Measurements from ENCODE around the gene SLC2A9. TPM values are rescaled to one million over a fixed set of nuclear protein-coding genes. Genes with fewer than 3 reads are reported as not detected.

The SLC2A9 gene
- total RNA-seq, 2 donors from 2014 or later: 1.6 to 8.6 TPM

DNA sequence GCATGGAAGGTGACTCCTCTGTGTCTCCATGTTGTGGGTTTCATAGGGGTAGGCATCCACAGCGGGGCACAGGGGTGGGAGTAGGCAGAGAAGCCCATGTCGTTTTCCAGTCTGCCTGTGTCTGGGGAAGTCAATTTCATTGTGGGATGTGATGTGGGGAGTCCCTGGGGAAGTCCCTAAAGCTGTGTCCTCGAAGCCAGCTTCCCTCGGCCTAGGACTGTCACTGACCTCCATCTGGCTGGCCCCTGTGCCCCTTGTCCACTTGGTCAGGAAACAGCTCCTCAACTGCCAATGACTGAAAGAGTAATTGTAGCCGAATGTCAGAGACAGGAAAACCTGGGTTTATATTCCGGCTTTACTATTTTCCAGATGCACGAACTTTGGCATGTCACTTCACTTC, 130.2 kb downstream of the SLC2A9 start:
- no peak for ATAC-seq
- H3K36me3 ChIP-seq (replicated peaks in 1 of 2; ENCODE audit: insufficient read depth in 1 of 2, low read depth in 2 of 2): no peaks in the 10 kb centered on the region
- DNase-seq: no peak
- 44 to 51% methylated on average over 6 to 7 of the region's 7 CpGs for WGBS, 2 donors
- H3K27me3 ChIP-seq: no peaks in the 10 kb centered on the region
- intact Hi-C loops (cut with DNase I): no loop called here
- no peak overlapping the region for H3K4me3 ChIP-seq
- no peak for TF ChIP-seq POLR2A (IDR thresholded peaks at IDR 0.05)
- TF ChIP-seq, protein P1, sequence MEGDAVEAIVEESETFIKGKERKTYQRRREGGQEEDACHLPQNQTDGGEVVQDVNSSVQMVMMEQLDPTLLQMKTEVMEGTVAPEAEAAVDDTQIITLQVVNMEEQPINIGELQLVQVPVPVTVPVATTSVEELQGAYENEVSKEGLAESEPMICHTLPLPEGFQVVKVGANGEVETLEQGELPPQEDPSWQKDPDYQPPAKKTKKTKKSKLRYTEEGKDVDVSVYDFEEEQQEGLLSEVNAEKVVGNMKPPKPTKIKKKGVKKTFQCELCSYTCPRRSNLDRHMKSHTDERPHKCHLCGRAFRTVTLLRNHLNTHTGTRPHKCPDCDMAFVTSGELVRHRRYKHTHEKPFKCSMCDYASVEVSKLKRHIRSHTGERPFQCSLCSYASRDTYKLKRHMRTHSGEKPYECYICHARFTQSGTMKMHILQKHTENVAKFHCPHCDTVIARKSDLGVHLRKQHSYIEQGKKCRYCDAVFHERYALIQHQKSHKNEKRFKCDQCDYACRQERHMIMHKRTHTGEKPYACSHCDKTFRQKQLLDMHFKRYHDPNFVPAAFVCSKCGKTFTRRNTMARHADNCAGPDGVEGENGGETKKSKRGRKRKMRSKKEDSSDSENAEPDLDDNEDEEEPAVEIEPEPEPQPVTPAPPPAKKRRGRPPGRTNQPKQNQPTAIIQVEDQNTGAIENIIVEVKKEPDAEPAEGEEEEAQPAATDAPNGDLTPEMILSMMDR (IDR thresholded peaks at IDR 0.05): no peak
- H3K9me3 ChIP-seq: no peaks in the 10 kb centered on the region
- no peaks in the 10 kb centered on the region for H3K4me1 ChIP-seq
- no peak overlapping the region for H3K27ac ChIP-seq

DNA sequence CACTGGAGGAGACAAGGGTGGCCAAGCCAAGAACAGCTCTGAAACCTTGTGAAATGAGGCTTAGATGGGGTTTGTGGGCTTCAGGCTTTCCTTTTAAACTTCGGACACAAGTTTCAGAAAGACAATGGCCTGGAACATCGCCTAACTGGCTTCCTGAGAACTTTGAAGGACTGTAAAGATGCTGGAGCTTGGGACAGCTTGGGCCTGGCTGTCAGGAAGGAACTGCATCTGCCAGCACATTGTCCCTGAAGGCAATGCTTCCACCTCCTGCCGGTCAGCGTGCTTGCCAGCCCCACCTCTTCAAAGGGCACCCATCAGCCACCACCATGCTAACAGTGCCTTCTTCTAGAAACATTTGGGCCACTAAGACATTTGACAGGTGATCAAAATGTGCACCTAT, 132.0 kb downstream of the SLC2A9 start:
- Histone ChIP-seq H3K27me3 (no peaks in the 10 kb centered on the region), H3K36me3 (replicated peaks in 1 of 2; ENCODE audit: insufficient read depth in 1 of 2, low read depth in 2 of 2) (no peaks in the 10 kb centered on the region), H3K27ac (no peak overlapping the region), H3K4me1 (no peaks in the 10 kb centered on the region), H3K9me3 (no peaks in the 10 kb centered on the region), H3K4me3 (no peak overlapping the region)
- TF ChIP-seq POLR2A (IDR thresholded peaks at IDR 0.05): no peak
- intact Hi-C loops (cut with DNase I): no loop called here
- 65 to 67% methylated on average over 4 of the region's 4 CpGs for WGBS, 2 donors
- ATAC-seq (no peak), DNase-seq (no peak)

DNA sequence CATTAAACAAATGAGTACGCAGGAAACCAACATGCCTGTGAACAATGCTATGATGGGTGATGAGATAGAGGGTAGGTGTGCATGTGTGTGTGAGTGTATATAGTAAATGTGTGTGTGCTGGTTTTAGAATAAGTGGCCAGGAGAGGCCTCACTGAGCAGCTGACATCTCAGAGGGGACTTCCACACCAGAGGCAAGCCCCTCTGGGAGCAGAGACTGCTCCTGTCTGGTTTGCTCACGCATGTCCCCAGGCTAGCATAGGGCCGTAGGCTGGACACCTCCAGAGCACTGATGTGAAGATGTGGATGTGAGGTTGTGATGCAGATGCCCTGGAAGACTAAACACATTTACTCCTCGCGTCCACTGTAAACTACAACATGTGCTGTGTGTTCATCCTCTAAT, 135.3 kb downstream of the SLC2A9 start:
- no peak for DNase-seq

DNA sequence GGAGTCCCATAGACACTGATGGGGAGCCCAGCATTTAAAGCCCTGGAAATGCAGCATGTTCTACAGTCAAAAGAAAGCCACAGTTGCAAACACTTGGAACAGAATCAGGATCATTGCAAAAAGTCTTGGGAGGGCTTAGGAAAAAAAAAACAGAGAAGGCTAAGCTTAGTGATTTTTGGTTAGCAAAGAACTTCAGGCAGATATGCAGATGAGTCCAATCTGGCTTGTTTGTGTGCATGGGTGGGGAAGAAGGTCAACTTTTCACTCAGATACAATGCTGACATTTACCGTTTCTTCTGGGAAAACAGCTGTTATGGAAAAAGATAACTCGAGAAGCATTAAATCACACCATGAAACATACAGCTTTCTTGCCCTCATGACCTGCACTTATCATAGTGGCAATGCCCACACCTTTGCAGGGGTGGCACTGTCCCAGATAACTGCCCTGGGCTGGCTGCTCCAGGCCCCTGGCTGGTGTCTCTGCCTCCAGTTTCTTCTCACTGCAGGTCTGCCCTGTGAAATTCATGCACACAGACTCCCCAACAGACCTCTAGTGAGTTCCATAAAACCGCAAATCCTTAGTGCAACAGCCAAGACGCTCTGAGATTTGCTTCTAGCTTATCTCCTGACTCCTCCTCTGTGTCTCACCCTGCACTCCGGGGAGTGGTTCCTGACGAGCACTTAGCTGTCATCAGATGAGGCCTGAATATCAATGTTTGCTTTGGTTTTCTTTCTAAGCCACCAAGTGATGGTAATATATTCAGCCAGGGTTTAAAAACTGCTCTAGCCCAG, 140.7 kb downstream of the SLC2A9 start:
- intact Hi-C loops (cut with DNase I): no loop called here
- ATAC-seq (no peak), DNase-seq (peak in 1 of 4 donors; percentile 4)
- Histone ChIP-seq H3K27me3 (no peaks in the 10 kb centered on the region), H3K4me1 (no peaks in the 10 kb centered on the region), H3K36me3 (replicated peaks in 1 of 2; ENCODE audit: insufficient read depth in 1 of 2, low read depth in 2 of 2) (no peaks in the 10 kb centered on the region), H3K9me3 (no peaks in the 10 kb centered on the region), H3K4me3 (no peak overlapping the region), H3K27ac (no peak overlapping the region)
- 42 to 45% methylated on average over 6 of the region's 6 CpGs for WGBS, 2 donors
- no peak for TF ChIP-seq POLR2A (IDR thresholded peaks at IDR 0.05)
- TF ChIP-seq, protein P1 (IDR thresholded peaks at IDR 0.05): no peak

More for the DNA sequence above, 135.3 kb downstream of the SLC2A9 start:
- Histone ChIP-seq H3K4me1 (no peaks in the 10 kb centered on the region), H3K27me3 (no peaks in the 10 kb centered on the region), H3K9me3 (no peaks in the 10 kb centered on the region), H3K36me3 (replicated peaks in 1 of 2; ENCODE audit: insufficient read depth in 1 of 2, low read depth in 2 of 2) (no peaks in the 10 kb centered on the region), H3K4me3 (no peak overlapping the region), H3K27ac (no peak overlapping the region)
- ATAC-seq: no peak
- intact Hi-C loops (cut with DNase I): no loop called here
- 76 to 88% methylated on average over 5 of the region's 5 CpGs for WGBS, 2 donors
- no peak for TF ChIP-seq POLR2A (IDR thresholded peaks at IDR 0.05)

DNA sequence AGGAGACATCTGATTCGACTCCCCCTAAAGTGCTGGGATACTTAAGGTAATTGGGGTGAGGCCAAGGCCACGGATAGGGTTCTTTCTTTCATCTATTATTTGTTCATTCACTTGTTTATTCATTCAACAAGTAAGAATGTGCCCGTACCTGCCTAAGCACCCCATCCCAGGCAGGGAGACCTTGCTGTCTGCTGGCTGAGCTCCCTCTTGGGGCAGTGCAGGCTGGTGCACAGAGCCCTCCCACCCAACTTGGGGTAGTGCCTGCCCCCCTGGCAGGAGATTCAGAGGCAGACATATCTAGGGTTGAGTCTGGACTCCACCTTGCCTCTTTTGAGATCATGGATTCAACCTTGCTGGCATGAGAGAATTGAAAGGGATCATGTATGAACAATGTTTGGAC, 144.2 kb downstream of the SLC2A9 start:
- ATAC-seq (no peak), DNase-seq (no peak)
- H3K36me3 ChIP-seq (replicated peaks in 1 of 2; ENCODE audit: insufficient read depth in 1 of 2, low read depth in 2 of 2): no peaks in the 10 kb centered on the region
- intact Hi-C loops (cut with DNase I): no loop called here
- H3K4me1 ChIP-seq: no peaks in the 10 kb centered on the region
- 27 to 32% methylated on average over 3 of the region's 3 CpGs for WGBS, 2 donors
- no peak overlapping the region for H3K4me3 ChIP-seq
- H3K9me3 ChIP-seq: no peaks in the 10 kb centered on the region
- H3K27me3 ChIP-seq: no peaks in the 10 kb centered on the region
- no peak overlapping the region for H3K27ac ChIP-seq
- TF ChIP-seq POLR2A (IDR thresholded peaks at IDR 0.05): no peak
- TF ChIP-seq, protein P1 (IDR thresholded peaks at IDR 0.05): no peak

DNA sequence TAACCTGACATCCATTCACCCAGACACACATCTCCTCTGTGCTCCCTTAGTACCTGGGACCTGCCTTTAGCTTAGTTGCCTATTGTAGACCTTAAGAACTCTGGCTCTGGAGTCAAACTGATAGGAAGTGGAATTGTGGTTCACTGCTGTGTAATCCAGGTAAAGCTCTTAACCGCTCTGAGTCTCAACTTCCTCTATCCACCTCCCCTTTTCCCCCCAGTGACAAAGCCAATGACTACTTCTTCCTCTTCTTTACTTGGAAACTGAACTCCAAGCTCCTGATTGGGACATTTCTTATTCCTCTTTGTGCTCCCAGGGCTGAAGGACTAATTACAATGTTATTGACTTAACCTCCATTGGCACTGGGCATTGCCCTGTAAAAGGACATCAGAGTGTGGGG, 145.8 kb downstream of the SLC2A9 start:
- Histone ChIP-seq H3K9me3 (no peaks in the 10 kb centered on the region), H3K4me1 (no peaks in the 10 kb centered on the region), H3K36me3 (replicated peaks in 1 of 2; ENCODE audit: insufficient read depth in 1 of 2, low read depth in 2 of 2) (no peaks in the 10 kb centered on the region), H3K4me3 (no peak overlapping the region), H3K27me3 (no peaks in the 10 kb centered on the region), H3K27ac (no peak overlapping the region)
- ATAC-seq (no peak), DNase-seq (no peak)
- TF ChIP-seq POLR2A (IDR thresholded peaks at IDR 0.05): no peak
- TF ChIP-seq, protein P1 (IDR thresholded peaks at IDR 0.05): no peak
- WGBS, 2 donors: 67 to 72% methylated on average over 1 of the region's 1 CpG
- intact Hi-C loops (cut with DNase I): no loop called here
